Measurements from ENCODE around the gene NOVA2.

GRCh38 chr19:45927565-45928261, 46.0 kb downstream of the NOVA2 start:
- TF ChIP-seq, protein P1, sequence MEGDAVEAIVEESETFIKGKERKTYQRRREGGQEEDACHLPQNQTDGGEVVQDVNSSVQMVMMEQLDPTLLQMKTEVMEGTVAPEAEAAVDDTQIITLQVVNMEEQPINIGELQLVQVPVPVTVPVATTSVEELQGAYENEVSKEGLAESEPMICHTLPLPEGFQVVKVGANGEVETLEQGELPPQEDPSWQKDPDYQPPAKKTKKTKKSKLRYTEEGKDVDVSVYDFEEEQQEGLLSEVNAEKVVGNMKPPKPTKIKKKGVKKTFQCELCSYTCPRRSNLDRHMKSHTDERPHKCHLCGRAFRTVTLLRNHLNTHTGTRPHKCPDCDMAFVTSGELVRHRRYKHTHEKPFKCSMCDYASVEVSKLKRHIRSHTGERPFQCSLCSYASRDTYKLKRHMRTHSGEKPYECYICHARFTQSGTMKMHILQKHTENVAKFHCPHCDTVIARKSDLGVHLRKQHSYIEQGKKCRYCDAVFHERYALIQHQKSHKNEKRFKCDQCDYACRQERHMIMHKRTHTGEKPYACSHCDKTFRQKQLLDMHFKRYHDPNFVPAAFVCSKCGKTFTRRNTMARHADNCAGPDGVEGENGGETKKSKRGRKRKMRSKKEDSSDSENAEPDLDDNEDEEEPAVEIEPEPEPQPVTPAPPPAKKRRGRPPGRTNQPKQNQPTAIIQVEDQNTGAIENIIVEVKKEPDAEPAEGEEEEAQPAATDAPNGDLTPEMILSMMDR (IDR thresholded peaks at IDR 0.05; ENCODE audit: borderline replicate concordance, extremely low read depth, low read length, poor library complexity, severe bottlenecking), result peak; percentile 50
- TF ChIP-seq EZH2 (IDR thresholded peaks at IDR 0.05; ENCODE audit: borderline replicate concordance, low read depth, low read length, severe bottlenecking), result no peak

All from DND-41 (cell line).